Parathyroid adenoma (tissue), 2 donors: ENCODE measurements around the gene LSM6.

Experiments
- H2AFZ ChIP-seq: fragments of 300-600 bp; sonication (generic); one replicate; pipeline ENCODE4 v1.7.0; 2017; ENCODE audit warnings: antibody characterized with exemption, mild to moderate bottlenecking
- H3K27ac ChIP-seq: fragments of 300-600 bp; sonication (generic); one replicate; pipeline ENCODE4 v1.7.0; 2017
- H3K27me3 ChIP-seq: fragments of 300-600 bp; sonication (generic); one replicate; pipeline ENCODE4 v1.7.0; 2017; ENCODE audit warnings: low read length; ENCODE audit not compliant: control insufficient read depth, insufficient read depth
- H3K36me3 ChIP-seq: fragments of 300-600 bp; sonication (generic); one replicate; pipeline ENCODE4 v1.7.0; 2017; ENCODE audit warnings: low read length; ENCODE audit not compliant: control insufficient read depth, insufficient read depth
- H3K4me1 ChIP-seq: fragments of 300-600 bp; sonication (generic); one replicate; pipeline ENCODE4 v1.7.0; 2017; ENCODE audit warnings: control low read depth
- H3K4me2 ChIP-seq: fragments of 300-600 bp; sonication (generic); one replicate; pipeline ENCODE4 v1.7.0; 2017; ENCODE audit warnings: low read length
- H3K4me3 ChIP-seq: fragments of 300-600 bp; sonication (generic); one replicate; pipeline ENCODE4 v1.7.0; 2017; ENCODE audit warnings: low read depth, low read length
- H3K79me2 ChIP-seq: fragments of 300-600 bp; sonication (generic); one replicate; pipeline ENCODE4 v1.7.0; 2017; ENCODE audit warnings: control low read depth
- H3K9ac ChIP-seq: fragments of 300-600 bp; sonication (generic); one replicate; pipeline ENCODE4 v1.7.0; 2017; ENCODE audit warnings: mild to moderate bottlenecking
- H3K9me3 ChIP-seq: fragments of 300-600 bp; sonication (generic); one replicate; pipeline ENCODE4 v1.7.0; 2017; ENCODE audit warnings: low read length; ENCODE audit not compliant: control insufficient read depth
- CTCF ChIP-seq: fragments of 300-600 bp; sonication (generic); IDR thresholded peaks from one replicate; pipeline ENCODE4 v1.7.0; 2017; ENCODE audit warnings: antibody characterized with exemption, mild to moderate bottlenecking
- donor health status: primary hyperparathyroidism.

LSM6 gene

DNA sequence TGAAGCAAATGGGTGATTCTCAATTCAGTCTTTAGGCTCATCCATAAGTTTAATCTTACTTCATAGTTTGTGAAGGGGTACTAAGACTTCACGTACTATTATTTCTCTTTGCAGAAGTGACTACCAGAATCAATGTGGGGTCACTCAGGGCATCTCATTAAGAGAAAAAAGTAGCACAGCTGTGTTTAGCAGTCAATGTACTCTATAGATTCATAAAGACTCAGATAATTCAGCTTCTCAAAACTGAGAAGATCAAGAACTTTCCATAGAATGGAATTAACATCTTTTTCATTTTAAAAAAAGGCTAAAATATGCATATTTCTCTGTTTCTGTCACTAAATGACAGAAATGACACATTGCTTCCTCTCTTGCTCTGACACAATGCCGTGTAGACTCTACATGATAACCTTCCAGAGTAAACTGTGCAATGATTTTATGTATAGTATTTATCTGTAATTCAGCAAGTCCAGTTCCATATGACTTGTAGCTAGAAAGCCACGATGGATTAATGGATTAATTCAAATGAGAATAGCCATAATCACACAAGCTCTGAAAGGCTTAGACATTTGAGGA is 20.3 kb upstream of the LSM6 start:
- Histone ChIP-seq H3K4me3 (no peak overlapping the region), H3K79me2 (no peaks in the 10 kb centered on the region), H3K36me3 (no peaks in the 10 kb centered on the region), H3K27me3 (no peaks in the 10 kb centered on the region), H3K27ac (no peak overlapping the region), H3K4me2 (no peak overlapping the region), H3K9ac (no peak overlapping the region), H2AFZ (no peak overlapping the region), H3K4me1 (no peaks in the 10 kb centered on the region), H3K9me3 (no peaks in the 10 kb centered on the region)
- no peak for TF ChIP-seq CTCF

DNA sequence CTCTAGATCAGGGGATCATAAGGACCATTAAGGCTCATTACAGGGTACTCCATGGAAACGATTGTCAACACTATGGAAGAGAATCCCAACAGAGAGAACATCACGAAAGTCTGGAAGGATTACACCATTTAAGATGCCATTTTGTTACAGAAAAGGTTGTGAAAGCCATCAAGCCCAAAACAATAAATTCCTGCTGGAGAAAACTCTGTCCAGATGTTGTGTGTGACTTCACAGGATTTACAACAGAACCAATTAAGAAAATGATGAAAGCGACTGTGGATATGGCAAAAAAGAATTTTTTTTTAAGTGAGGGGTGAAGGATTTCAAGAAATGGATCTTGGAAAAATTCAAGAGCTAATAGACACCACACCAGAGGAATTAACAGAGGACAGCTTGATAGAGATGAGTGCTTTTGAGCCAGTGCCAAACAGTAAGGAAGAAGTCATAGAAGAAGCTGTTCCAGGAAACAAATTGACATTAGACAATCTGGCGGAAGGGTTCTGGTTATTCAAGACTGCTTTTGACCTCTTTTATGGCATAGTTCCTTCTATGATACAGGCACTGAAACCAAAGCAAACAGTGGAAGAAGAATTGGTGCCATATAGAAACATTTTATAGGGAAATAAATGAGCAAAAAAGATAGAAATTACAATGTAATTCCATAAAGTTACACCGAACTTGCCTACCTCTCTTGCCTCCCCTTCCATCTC is 17.3 kb upstream of the LSM6 start:
- H3K27me3 ChIP-seq: no peaks in the 10 kb centered on the region
- H2AFZ ChIP-seq: no peak overlapping the region
- H3K9ac ChIP-seq: no peak overlapping the region
- H3K27ac ChIP-seq: no peak overlapping the region
- H3K79me2 ChIP-seq: no peaks in the 10 kb centered on the region
- H3K4me2 ChIP-seq: no peak overlapping the region
- no peak for TF ChIP-seq CTCF
- no peak overlapping the region for H3K4me3 ChIP-seq
- H3K9me3 ChIP-seq: no peaks in the 10 kb centered on the region
- H3K4me1 ChIP-seq: no peaks in the 10 kb centered on the region
- no peaks in the 10 kb centered on the region for H3K36me3 ChIP-seq

- Histone ChIP-seq H3K27ac (no peak overlapping the region), H3K9me3 (no peaks in the 10 kb centered on the region), H3K79me2 (no peaks in the 10 kb centered on the region), H3K4me2 (no peak overlapping the region), H3K27me3 (no peaks in the 10 kb centered on the region), H3K36me3 (no peaks in the 10 kb centered on the region), H3K4me3 (no peak overlapping the region), H3K9ac (no peak overlapping the region), H3K4me1 (no peaks in the 10 kb centered on the region), H2AFZ (no peak overlapping the region)
- TF ChIP-seq CTCF: no peak
Measured at GRCh38 chr4:146159384-146160058, 16.0 kb upstream of the LSM6 start.

GRCh38 chr4:146161243-146161642 is 14.3 kb upstream of the LSM6 start:
- no peak for TF ChIP-seq CTCF
- no peaks in the 10 kb centered on the region for H3K27me3 ChIP-seq

More at GRCh38 chr4:146161243-146161642, 14.3 kb upstream of the LSM6 start:
- H3K9ac ChIP-seq: no peak overlapping the region
- no peaks in the 10 kb centered on the region for H3K4me1 ChIP-seq
- no peaks in the 10 kb centered on the region for H3K36me3 ChIP-seq
- no peak overlapping the region for H3K27ac ChIP-seq
- H3K9me3 ChIP-seq: no peaks in the 10 kb centered on the region
- H2AFZ ChIP-seq: no peak overlapping the region
- no peaks in the 10 kb centered on the region for H3K79me2 ChIP-seq
- H3K4me3 ChIP-seq: no peak overlapping the region
- no peak overlapping the region for H3K4me2 ChIP-seq
